HTERT RPE-1 (cell line): ENCODE measurements around the gene CENPF.
"Not testable (repeated sequence)": the region's sequence is repeated elsewhere in the genome, so short reads cannot be mapped to it uniquely, and the experiment has no call there.

Experiments
- in situ Hi-C: fragments of 300-500 bp; cut with MboI; formaldehyde crosslinking; loops from 4 replicates; pipeline ENCODE4 v1.14.3; 2020; ENCODE audit warnings: low sequenced_read_pairs

CENPF gene

GRCh38 chr1:214658175-214658574, 55.2 kb downstream of the CENPF start:
- in situ Hi-C loops: no loop called here

DNA sequence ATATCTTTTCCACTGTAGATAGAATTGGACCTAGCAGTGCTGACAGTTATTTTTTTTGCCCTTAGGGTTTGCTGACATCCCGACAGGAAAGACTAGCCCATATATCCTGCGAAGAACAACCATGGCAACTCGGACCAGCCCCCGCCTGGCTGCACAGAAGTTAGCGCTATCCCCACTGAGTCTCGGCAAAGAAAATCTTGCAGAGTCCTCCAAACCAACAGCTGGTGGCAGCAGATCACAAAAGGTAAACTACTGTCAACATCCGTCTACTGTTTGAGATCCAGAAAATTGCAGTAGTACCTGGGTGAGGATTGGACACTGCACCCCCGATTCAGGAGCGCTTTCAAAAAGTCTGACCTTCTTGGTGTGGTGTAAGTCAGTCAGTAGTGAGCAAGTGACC, 55.8 kb downstream of the CENPF start:
- in situ Hi-C loops: no loop called here

- in situ Hi-C loops: no loop called here
These were observed 57.2 kb downstream of the CENPF start for GRCh38 chr1:214660190-214660589.

DNA sequence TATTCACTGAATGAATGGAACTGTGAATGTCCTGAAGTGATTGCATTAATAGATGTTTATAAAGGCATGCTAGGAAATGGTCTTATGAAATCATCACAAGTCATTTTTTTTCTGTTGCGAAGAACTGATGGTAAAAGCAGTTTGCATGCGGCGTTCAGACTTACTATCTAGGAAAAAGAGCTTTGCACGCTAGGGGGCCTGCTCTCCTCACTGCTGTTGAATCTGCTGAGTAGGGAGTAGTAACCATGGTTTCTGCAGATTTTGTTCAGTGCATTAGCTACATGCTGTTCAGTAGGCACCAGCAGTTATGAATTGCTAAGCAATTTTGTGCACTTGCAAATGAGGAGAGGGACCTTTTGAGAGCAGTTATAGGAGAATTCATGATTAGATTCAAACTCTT, 57.9 kb downstream of the CENPF start:
- in situ Hi-C loops: no loop called here

GRCh38 chr1:214662223-214662785, 59.3 kb downstream of the CENPF start:
- in situ Hi-C loops: no loop called here

GRCh38 chr1:214664651-214665433, 61.8 kb downstream of the CENPF start:
- in situ Hi-C loops: no loop called here

- in situ Hi-C loops: no loop called here
These were observed 62.7 kb downstream of the CENPF start for GRCh38 chr1:214665606-214666110.

GRCh38 chr1:214666674-214667073, 63.7 kb downstream of the CENPF start:
- in situ Hi-C loops: no loop called here

- in situ Hi-C loops: no loop called here
These were observed 67.1 kb downstream of the CENPF start for GRCh38 chr1:214670098-214670497.

DNA sequence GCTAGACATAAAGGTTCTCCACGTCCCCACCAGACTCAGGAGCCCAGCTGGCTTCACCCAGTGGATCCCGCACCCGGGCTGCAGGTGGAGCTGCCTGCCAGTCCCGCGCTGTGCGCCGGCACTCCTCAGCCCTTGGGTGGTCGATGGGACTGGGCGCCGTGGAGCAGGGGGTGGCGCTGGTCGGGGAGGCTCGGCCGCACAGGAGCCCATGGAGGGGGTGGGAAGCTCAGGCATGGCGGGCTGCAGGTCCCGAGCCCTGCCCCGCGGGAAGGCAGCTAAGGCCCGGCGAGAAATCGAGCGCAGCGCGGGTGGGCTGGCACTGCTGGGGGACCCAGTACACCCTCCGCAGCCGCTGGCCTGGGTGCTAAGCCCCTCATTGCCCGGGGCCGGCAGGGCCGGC, 70.0 kb downstream of the CENPF start:
- in situ Hi-C loops: not testable (repeated sequence)

DNA sequence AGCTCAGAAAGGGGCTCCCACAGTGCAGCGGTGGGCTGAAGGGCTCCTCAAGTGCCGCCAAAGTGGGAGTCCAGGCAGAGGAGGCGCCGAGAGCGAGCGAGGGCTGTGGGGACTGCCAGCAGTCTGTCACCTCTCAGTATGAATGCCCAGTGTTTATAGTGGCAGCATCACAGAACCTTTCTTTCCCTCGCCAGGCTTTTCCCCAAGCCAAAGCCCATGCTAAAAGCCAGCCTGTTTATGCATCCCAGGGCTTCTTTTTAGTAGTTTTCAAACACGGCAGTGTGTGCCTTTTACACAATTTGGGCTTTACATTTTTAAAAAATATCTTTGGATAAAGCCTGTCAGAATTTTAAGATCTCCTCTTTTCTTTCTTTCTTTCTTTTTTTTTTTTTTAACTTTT, 70.6 kb downstream of the CENPF start:
- in situ Hi-C loops: no loop called here

GRCh38 chr1:214675524-214675923, 72.5 kb downstream of the CENPF start:
- in situ Hi-C loops: not testable (repeated sequence)

DNA sequence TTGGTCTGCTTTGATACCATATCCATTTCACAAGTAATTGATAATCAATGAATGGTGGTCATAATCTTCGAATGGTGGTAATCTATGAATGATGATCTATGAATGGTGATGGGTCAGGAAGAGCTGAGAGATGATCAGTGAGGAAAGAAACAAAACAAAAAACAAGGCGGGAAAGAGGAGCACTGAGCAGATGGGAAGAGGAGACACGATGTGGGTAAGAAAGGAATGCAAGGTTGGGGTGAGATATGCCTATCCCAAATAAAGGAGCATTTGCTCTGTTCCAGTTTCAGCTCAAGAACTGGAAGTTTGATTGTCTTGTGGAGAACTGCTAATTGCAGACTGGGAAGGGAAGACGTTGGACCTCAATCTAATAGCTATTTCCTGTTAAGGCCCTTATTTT, 73.8 kb downstream of the CENPF start:
- in situ Hi-C loops: no loop called here

- in situ Hi-C loops: no loop called here
These were observed 75.0 kb downstream of the CENPF start for GRCh38 chr1:214677945-214678344.

- in situ Hi-C loops: no loop called here
These were observed 75.4 kb downstream of the CENPF start for GRCh38 chr1:214678386-214678785.

DNA sequence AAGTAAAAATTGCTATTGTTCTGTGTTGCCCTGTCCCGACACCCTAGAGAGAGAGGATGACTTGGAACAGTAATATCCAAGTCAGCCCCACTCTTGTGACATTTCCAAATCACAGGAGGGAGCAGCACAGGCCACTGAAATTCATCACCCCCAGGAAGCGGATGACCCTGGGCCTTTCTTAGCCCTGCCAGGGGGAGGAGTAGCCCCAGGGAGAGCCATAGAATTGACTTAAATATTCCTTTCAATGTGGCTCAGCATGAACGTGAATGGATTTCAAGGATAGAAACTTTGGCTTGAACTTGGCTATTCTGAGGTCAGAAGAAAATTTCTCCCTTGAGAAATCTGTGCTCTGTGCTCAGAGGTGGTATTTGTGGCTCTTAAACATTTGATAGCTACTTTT, 80.6 kb downstream of the CENPF start:
- in situ Hi-C loops: no loop called here

DNA sequence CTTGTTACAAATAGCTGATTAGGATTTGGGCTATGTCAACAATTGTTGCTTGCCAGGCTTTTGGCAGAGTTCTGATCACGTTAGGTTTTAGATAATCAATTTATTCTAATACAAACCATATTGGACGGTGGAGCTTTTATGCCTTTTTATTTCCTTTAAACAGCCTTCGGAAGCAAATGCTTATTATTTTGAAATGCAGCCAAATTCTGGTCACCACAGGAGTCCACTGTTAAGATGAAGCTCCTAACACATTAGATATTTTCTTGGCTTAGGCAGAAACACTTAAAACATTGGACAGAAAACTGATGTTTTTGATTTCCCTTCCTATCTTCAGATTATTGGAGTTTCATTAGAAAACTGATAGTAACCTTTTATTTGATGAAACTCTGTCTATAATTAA, 82.9 kb downstream of the CENPF start:
- in situ Hi-C loops: no loop called here

DNA sequence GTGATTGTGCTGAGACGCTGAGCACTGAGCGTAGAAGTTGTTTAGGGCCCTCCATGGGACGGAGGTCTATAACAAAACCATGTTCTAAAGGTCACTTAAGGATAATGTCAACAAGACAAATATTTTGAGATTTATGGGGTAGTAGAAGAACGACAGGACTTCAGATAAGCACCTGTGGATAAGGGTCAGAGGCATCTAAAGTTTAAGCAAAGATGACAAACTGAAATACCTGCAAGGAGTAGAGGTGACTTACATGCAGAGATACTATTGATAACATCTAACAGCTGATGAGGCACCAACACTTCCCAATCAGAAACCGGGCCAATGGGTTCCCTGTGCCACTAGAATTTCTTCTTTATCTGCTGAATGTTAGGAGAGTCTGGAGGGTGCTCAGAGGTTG, 83.5 kb downstream of the CENPF start:
- in situ Hi-C loops: no loop called here

DNA sequence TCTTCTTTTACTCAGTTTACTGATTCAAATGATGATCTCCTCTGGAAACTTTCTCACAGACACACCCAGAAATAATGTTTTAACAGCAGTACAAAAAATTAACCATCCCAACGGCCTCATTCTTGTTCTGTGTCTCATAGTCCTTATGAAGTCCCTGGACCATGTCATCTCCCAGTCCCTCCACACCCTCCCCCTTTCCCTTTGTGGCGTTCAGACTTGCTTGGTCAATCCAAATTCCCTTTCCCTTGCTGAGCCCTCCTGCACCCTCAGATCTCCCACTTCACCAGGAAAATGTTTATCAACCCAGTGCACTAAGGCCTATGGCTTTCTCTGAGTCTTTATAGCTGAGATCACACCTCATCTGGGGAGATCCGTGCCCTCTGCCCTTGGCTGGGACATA, 85.9 kb downstream of the CENPF start:
- in situ Hi-C loops: no loop called here

- in situ Hi-C loops: no loop called here
These were observed 91.8 kb downstream of the CENPF start for GRCh38 chr1:214694769-214695168.

- in situ Hi-C loops: no loop called here
These were observed 95.6 kb downstream of the CENPF start for GRCh38 chr1:214698559-214698958.

- in situ Hi-C loops: no loop called here
These were observed 97.4 kb downstream of the CENPF start for GRCh38 chr1:214700437-214700836.

DNA sequence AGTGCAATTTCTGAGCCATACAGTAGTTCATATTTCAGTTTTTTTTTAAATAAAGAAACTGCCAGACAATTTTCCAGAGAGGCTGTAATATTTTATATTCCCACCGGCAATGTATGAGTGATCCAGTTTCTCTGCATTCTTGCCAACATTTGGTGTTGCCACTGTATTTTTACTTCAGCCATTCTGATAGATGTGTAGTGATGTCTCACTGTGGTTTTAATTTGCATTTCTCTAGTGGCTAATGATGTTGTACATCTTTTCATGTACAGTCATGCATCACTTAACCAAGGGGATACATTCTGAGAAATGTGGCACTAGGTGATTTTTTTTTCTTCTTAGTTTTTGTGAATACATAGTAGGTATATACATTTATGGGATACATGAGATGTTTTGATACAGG, 99.6 kb downstream of the CENPF start:
- in situ Hi-C loops: no loop called here
